Liver (tissue), 9 donors: Measurements from ENCODE around the gene MXD4. TPM values are rescaled to one million over a fixed set of nuclear protein-coding genes. Genes with fewer than 3 reads are reported as not detected.

ENCODE experiments used
- DNase-seq: peaks from one replicate; pipeline ENCODE4 v3.0.0-alpha.2; 2017; ENCODE audit warnings: low spot score
- H3K27ac ChIP-seq, 2 donors: one replicate each; pipeline ENCODE4 v1.7.0; 2013; ENCODE audit warnings: inconsistent platforms in 2 of 2, low read length in 2 of 2, control low read depth in 1 of 2, low read depth in 1 of 2, mild to moderate bottlenecking in 1 of 2
- H3K27me3 ChIP-seq, 4 donors: one replicate each; pipeline versions ENCODE4 v1.6.1 to v1.7.0; 2013; ENCODE audit warnings: low read length in 3 of 4, inconsistent platforms in 1 of 4, mild to moderate bottlenecking in 1 of 4, moderate library complexity in 1 of 4; ENCODE audit not compliant: control insufficient read depth in 4 of 4, insufficient read depth in 4 of 4
- H3K36me3 ChIP-seq, 4 donors: one replicate each; pipeline versions ENCODE4 v1.6.1 to v1.7.0; 2013; ENCODE audit warnings: low read length in 3 of 4, mild to moderate bottlenecking in 3 of 4, low read depth in 1 of 4, moderate library complexity in 1 of 4; ENCODE audit not compliant: control insufficient read depth in 4 of 4, insufficient read depth in 3 of 4
- H3K4me1 ChIP-seq, 4 donors: one replicate each; pipeline versions ENCODE4 v1.6.1 to v1.7.0; 2013; ENCODE audit warnings: low read length in 3 of 4, mild to moderate bottlenecking in 3 of 4, moderate library complexity in 1 of 4; ENCODE audit not compliant: control insufficient read depth in 4 of 4, insufficient read depth in 4 of 4
- H3K4me3 ChIP-seq, 3 donors: one replicate each; pipeline versions ENCODE4 v1.6.1 to v1.7.0; 2013; ENCODE audit warnings: low read length in 3 of 3, control low read depth in 1 of 3, low read depth in 1 of 3, mild to moderate bottlenecking in 1 of 3
- H3K9ac ChIP-seq, 2 donors: one replicate each; pipeline ENCODE4 v1.7.0; 2013; ENCODE audit warnings: low read length in 2 of 2, mild to moderate bottlenecking in 2 of 2, moderate library complexity in 2 of 2, control low read depth in 1 of 2, low read depth in 1 of 2
- H3K9me3 ChIP-seq, 4 donors: one replicate each; pipeline versions ENCODE4 v1.6.1 to v1.7.0; 2013; ENCODE audit warnings: low read length in 3 of 4; ENCODE audit not compliant: control insufficient read depth in 4 of 4
- ATF3 ChIP-seq: IDR thresholded peaks from 2 replicates; pipeline ENCODE4 v1.6.1; 2016; ENCODE audit warnings: antibody characterized with exemption
- FOXA1 ChIP-seq: IDR thresholded peaks from 2 replicates; pipeline ENCODE4 v1.6.1; 2016; ENCODE audit warnings: antibody characterized with exemption
- FOXA2 ChIP-seq: IDR thresholded peaks from 2 replicates; pipeline ENCODE4 v1.6.1; 2016; ENCODE audit warnings: antibody characterized with exemption
- HNF4G ChIP-seq: IDR thresholded peaks from 2 replicates; pipeline ENCODE4 v1.6.1; 2016; ENCODE audit warnings: antibody characterized with exemption
- JUND ChIP-seq, 2 donors: IDR thresholded peaks; 2 replicates each; pipeline ENCODE4 v1.6.1; 2016; ENCODE audit warnings: antibody characterized with exemption in 2 of 2
- MAX ChIP-seq: IDR thresholded peaks from 2 replicates; pipeline ENCODE4 v1.6.1; 2016; ENCODE audit warnings: antibody characterized with exemption
- NR2F2 ChIP-seq: IDR thresholded peaks from 2 replicates; pipeline ENCODE4 v1.6.1; 2016; ENCODE audit warnings: antibody characterized with exemption
- RAD21 ChIP-seq, 2 donors: IDR thresholded peaks; 2 replicates each; pipeline ENCODE4 v1.6.1; 2016; ENCODE audit warnings: antibody characterized with exemption in 2 of 2, mild to moderate bottlenecking in 2 of 2
- REST ChIP-seq: IDR thresholded peaks from 2 replicates; pipeline ENCODE4 v1.6.1; 2016; ENCODE audit warnings: antibody characterized with exemption, mild to moderate bottlenecking
- RXRA ChIP-seq, 2 donors: IDR thresholded peaks; 2 replicates each; pipeline ENCODE4 v1.6.1; 2017 to 2018; ENCODE audit warnings: antibody characterized with exemption in 2 of 2, mild to moderate bottlenecking in 1 of 2
- SP1 ChIP-seq: IDR thresholded peaks from 2 replicates; pipeline ENCODE4 v1.6.1; 2018; ENCODE audit warnings: antibody characterized with exemption, mild to moderate bottlenecking
- ZBTB33 ChIP-seq: IDR thresholded peaks from 2 replicates; pipeline ENCODE4 v1.6.1; 2016; ENCODE audit warnings: antibody characterized with exemption
- WGBS: extraction: QIAGEN DNeasy Blood & Tissue Kit; methylation state at CpG from one replicate; pipeline ENCODE4 v1.1.7; 2013; 5-methylcytosine and 5-hydroxymethylcytosine counted together
- polyA plus RNA-seq, 2 donors: library from polyadenylated mRNA; stranded (reverse) in 1 of 2; unstranded in 1 of 2; fragments of 200-250 nt in 1 of 2; fragments of >200 nt in 1 of 2; fragmentation: Nextera tagmentation in 1 of 2; extraction: Ambion mirVana in 1 of 2; gene quantifications; one replicate each; pipeline versions ENCODE4 v1.2.1 to v1.2.3, GENCODE V29; 2013 to 2015
- total RNA-seq, 2 donors: library from RNA; depleted of rRNA; stranded (reverse); fragments of >200 nt; gene quantifications; one replicate each; pipeline ENCODE4 v1.2.3, GENCODE V29; 2014
- donor health status: healthy.
- donor health status: healthy.
- donor health status: healthy.
- donor health status: healthy.
- donor health status: healthy.

The MXD4 gene
- total and polyA plus RNA-seq, 4 donors, result 6.5 to 19.6 (median 15.9) TPM

GRCh38 chr4:2281575-2282343 lies 19.9 kb upstream of the MXD4 start:
- H3K4me3 ChIP-seq, result no peak overlapping the region
- 80% methylated on average over 10 of the region's 10 CpGs for WGBS
- no peaks in the 10 kb centered on the region for H3K9me3 ChIP-seq
- no peak for DNase-seq
- H3K9ac ChIP-seq, result no peak overlapping the region
- no peaks in the 10 kb centered on the region for H3K4me1 ChIP-seq
- H3K36me3 ChIP-seq, result no peaks in the 10 kb centered on the region
- TF ChIP-seq FOXA2 (no peak), RAD21 (IDR thresholded peaks at IDR 0.05) (peak in 1 of 2 donors; percentile 26), RXRA (IDR thresholded peaks at IDR 0.05) (no peak)
- no peaks in the 10 kb centered on the region for H3K27me3 ChIP-seq
- H3K27ac ChIP-seq, result no peak overlapping the region

- H3K27ac ChIP-seq, result no peak overlapping the region
- 81% methylated on average over 13 of the region's 13 CpGs for WGBS
- H3K9me3 ChIP-seq, result no peaks in the 10 kb centered on the region
These were observed 18.8 kb upstream of the MXD4 start for GRCh38 chr4:2280531-2281300.

More at GRCh38 chr4:2280531-2281300, 18.8 kb upstream of the MXD4 start:
- Histone ChIP-seq H3K27me3 (no peaks in the 10 kb centered on the region), H3K4me3 (no peak overlapping the region), H3K9ac (no peak overlapping the region), H3K36me3 (no peaks in the 10 kb centered on the region), H3K4me1 (no peaks in the 10 kb centered on the region)
- no peak for DNase-seq
- TF ChIP-seq REST, result no peak
- TF ChIP-seq ATF3, result no peak
- TF ChIP-seq JUND (IDR thresholded peaks at IDR 0.05), result no peak
- TF ChIP-seq ZBTB33, result no peak
- no peak for TF ChIP-seq MAX
- no peak for TF ChIP-seq FOXA1
- TF ChIP-seq SP1, result no peak
- no peak for TF ChIP-seq RAD21 (IDR thresholded peaks at IDR 0.05)
- no peak for TF ChIP-seq RXRA (IDR thresholded peaks at IDR 0.05)
- no peak for TF ChIP-seq HNF4G
- TF ChIP-seq NR2F2, result no peak
